ENCODE results near the gene GLB1L3.

GLB1L3 gene

GRCh38 chr11:134275534-134276395 lies at the start of gene GLB1L3:
Gene GLB1L3, plus strand, starts transcription at chr11:134276379. Its CDS starts 362 bp downstream, at chr11:134276741.
- peak; percentile 75 to 83 for DNase-seq

GRCh38 chr11:134226806-134227325 lies 49.3 kb upstream of the GLB1L3 start:
- no peak for DNase-seq

GRCh38 chr11:134228625-134229024 lies 47.6 kb upstream of the GLB1L3 start:
- DNase-seq: peak; percentile 43 to 59

- no peak for DNase-seq
Measured at GRCh38 chr11:134229126-134229790, 46.9 kb upstream of the GLB1L3 start.

- no peak for DNase-seq
Measured at GRCh38 chr11:134230339-134230738, 45.8 kb upstream of the GLB1L3 start.

GRCh38 chr11:134231958-134232659 lies 44.1 kb upstream of the GLB1L3 start:
- no peak for DNase-seq

GRCh38 chr11:134233729-134234179 lies 42.4 kb upstream of the GLB1L3 start:
- DNase-seq: no peak

- no peak for DNase-seq
Measured at GRCh38 chr11:134235399-134235798, 40.8 kb upstream of the GLB1L3 start.

GRCh38 chr11:134236834-134237556 lies 39.2 kb upstream of the GLB1L3 start:
- DNase-seq: no peak

- no peak for DNase-seq
Measured at GRCh38 chr11:134237557-134237922, 38.6 kb upstream of the GLB1L3 start.

GRCh38 chr11:134238956-134239355 lies 37.2 kb upstream of the GLB1L3 start:
- DNase-seq: no peak

GRCh38 chr11:134240592-134240991 lies 35.6 kb upstream of the GLB1L3 start:
- no peak for DNase-seq

- no peak for DNase-seq
Measured at GRCh38 chr11:134242376-134242775, 33.8 kb upstream of the GLB1L3 start.

GRCh38 chr11:134243913-134244312 lies 32.3 kb upstream of the GLB1L3 start:
- no peak for DNase-seq

- peak in 1 of 2 donors; percentile 25 for DNase-seq
Measured at GRCh38 chr11:134244593-134244992, 31.6 kb upstream of the GLB1L3 start.

GRCh38 chr11:134245434-134245833 lies 30.7 kb upstream of the GLB1L3 start:
- no peak for DNase-seq

- DNase-seq: no peak
Measured at GRCh38 chr11:134246100-134246499, 30.1 kb upstream of the GLB1L3 start.

- no peak for DNase-seq
Measured at GRCh38 chr11:134246678-134247077, 29.5 kb upstream of the GLB1L3 start.

GRCh38 chr11:134248910-134249480 lies 27.2 kb upstream of the GLB1L3 start:
- no peak for DNase-seq

GRCh38 chr11:134250246-134250645 lies 25.9 kb upstream of the GLB1L3 start:
- no peak for DNase-seq

GRCh38 chr11:134250675-134251074 lies 25.5 kb upstream of the GLB1L3 start:
- no peak for DNase-seq

All from CD4-positive, alpha-beta T cell treated with Interleukin-4 for 1 hour (primary cell).